Measurements from ENCODE around the gene ZNF438. TPM values are rescaled to one million over a fixed set of nuclear protein-coding genes. Genes with fewer than 3 reads are reported as not detected.
"Not testable (repeated sequence)": the region's sequence is repeated elsewhere in the genome, so short reads cannot be mapped to it uniquely, and the experiment has no call there.

Gene ZNF438
- total and polyA plus RNA-seq, 11 donors: 9.0 to 14.7 (median 13.2) TPM

DNA sequence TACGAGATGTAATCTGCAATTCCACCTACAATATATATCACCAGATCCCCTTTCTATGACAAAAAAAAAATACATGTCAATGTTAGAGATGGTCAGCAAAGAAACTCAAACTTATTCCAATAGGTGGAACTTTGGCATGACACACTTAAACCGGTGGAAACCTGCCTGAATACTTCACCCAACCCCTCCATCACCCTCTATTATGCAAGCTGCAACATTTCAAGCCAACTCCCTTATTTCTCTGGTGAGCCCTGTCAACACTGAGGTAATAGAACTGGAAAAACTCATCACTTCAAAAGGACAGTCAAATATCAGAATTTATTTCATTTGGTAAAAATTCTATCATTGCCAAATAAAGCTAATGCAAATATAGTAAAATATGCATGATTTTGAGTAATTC, 3.6 kb downstream of the ZNF438 start:
- H3K27ac ChIP-seq: peak overlapping the region in 3 of 12 donors; percentile 0 to 28 (median 7)
- H3K36me3 ChIP-seq: no peaks in the 10 kb centered on the region
- H3K9me3 ChIP-seq: no peaks in the 10 kb centered on the region
- TF ChIP-seq, protein P1, sequence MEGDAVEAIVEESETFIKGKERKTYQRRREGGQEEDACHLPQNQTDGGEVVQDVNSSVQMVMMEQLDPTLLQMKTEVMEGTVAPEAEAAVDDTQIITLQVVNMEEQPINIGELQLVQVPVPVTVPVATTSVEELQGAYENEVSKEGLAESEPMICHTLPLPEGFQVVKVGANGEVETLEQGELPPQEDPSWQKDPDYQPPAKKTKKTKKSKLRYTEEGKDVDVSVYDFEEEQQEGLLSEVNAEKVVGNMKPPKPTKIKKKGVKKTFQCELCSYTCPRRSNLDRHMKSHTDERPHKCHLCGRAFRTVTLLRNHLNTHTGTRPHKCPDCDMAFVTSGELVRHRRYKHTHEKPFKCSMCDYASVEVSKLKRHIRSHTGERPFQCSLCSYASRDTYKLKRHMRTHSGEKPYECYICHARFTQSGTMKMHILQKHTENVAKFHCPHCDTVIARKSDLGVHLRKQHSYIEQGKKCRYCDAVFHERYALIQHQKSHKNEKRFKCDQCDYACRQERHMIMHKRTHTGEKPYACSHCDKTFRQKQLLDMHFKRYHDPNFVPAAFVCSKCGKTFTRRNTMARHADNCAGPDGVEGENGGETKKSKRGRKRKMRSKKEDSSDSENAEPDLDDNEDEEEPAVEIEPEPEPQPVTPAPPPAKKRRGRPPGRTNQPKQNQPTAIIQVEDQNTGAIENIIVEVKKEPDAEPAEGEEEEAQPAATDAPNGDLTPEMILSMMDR (IDR thresholded peaks at IDR 0.05): no peak
- no peak for TF ChIP-seq POLR2A (IDR thresholded peaks at IDR 0.05)
- no peak overlapping the region for H3K4me3 ChIP-seq
- DNase-seq (no peak), ATAC-seq (no peak)
- H3K4me1 ChIP-seq: peaks cover 0 to 60% (median 33%) of the 10 kb centered on the region in 12 donors
- intact Hi-C loops (cut with DNase I): loop anchor here in 1 of 10 donors (5.0 kb wide), 1 partner anchor 36 kb away; no protein-coding TSS in a partner anchor
- 50 to 68% (median 60%) methylated on average over 2 of the region's 2 CpGs for WGBS, 4 donors
- no peaks in the 10 kb centered on the region for H3K27me3 ChIP-seq

DNA sequence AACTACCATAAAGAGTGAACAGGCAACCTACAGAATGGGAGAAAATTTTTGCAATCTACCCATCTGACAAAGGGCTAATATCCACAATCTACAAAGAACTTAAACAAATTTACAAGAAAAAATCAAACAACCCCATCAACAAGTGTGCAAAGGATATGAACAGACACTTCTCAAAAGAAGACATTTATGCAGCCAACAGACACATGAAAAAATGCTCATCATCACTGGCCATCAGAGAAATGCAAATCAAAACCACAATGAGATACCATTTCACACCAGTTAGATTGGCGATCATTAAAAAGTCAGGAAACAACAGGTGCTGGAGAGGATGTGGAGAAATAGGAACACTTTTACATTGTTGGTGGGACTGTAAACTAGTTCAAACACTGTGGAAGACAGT, 5.4 kb downstream of the ZNF438 start:
- not testable (repeated sequence) for H3K4me3 ChIP-seq, H3K9me3 ChIP-seq, H3K27ac ChIP-seq, H3K27me3 ChIP-seq, H3K36me3 ChIP-seq, ATAC-seq, DNase-seq
- WGBS, 4 donors: 91 to 97% (median 94%) methylated on average over 1 of the region's 1 CpG
- intact Hi-C loops (cut with DNase I): loop anchor here in 1 of 10 donors (5.0 kb wide), 1 partner anchor 34 kb away; no protein-coding TSS in a partner anchor
- peaks cover 0 to 54% (median 31%) of the 10 kb centered on the region in 12 donors for H3K4me1 ChIP-seq

DNA sequence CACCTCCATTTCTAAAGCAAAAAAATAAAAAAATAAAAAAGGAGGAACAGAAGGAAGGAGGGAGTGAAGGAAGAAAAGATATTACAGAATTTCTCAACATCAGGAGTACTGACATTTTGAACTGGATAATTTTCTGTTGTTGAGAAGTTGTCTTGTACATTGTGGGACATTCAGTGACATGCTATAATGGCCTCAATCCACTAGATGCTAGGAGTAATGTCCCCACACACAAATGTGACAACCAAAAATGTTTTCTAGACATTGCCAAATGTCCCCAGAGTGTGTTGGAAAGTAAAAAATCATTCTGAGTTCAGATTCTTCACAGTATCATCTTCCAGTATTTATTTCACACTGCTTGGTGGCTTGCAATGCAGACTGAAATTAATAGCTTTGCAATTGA, 6.5 kb downstream of the ZNF438 start:
- Histone ChIP-seq H3K36me3 (no peaks in the 10 kb centered on the region), H3K4me3 (no peak overlapping the region), H3K4me1 (peaks cover 0 to 54% (median 24%) of the 10 kb centered on the region in 12 donors), H3K27ac (peak overlapping the region in 8 of 12 donors; percentile 2 to 57 (median 30)), H3K9me3 (no peaks in the 10 kb centered on the region), H3K27me3 (no peaks in the 10 kb centered on the region)
- no peak for TF ChIP-seq POLR2A (IDR thresholded peaks at IDR 0.05)
- TF ChIP-seq, protein P1 (IDR thresholded peaks at IDR 0.05): peak in 1 of 12 donors; percentile 7
- DNase-seq: no peak
- ATAC-seq: no peak
- intact Hi-C loops (cut with DNase I): loop anchor here in 1 of 10 donors (5.0 kb wide), 1 partner anchor 33 kb away; no protein-coding TSS in a partner anchor

DNA sequence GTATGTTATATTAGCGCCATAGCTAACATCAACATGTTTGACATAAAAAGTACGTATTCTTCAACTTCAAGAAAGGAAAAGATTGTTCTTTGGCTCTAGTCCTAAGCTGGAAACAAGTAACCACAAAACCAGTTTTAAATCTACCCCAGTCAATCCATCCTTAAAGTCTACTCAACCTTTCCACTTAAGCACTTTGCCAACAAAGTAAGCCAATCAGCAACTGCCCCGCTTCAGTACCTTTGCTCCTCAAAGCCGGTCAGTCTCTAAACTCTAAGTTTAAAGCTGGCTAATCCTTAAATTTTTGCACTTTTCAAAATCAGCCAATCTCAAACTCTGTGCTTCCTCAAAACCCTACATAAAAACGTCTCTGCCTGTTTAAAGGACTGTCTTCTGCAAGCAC, 8.1 kb downstream of the ZNF438 start:
- TF ChIP-seq, protein P1 (IDR thresholded peaks at IDR 0.05): no peak
- TF ChIP-seq POLR2A (IDR thresholded peaks at IDR 0.05): no peak
- H3K9me3 ChIP-seq: no peaks in the 10 kb centered on the region
- no peaks in the 10 kb centered on the region for H3K27me3 ChIP-seq
- H3K36me3 ChIP-seq: no peaks in the 10 kb centered on the region
- H3K27ac ChIP-seq: no peak overlapping the region
- H3K4me3 ChIP-seq: no peak overlapping the region
- DNase-seq (no peak), ATAC-seq (no peak)
- 92 to 94% (median 93%) methylated on average over 5 of the region's 5 CpGs for WGBS, 4 donors
- peaks cover 0 to 54% (median 25%) of the 10 kb centered on the region in 12 donors for H3K4me1 ChIP-seq
- intact Hi-C loops (cut with DNase I): no loop called here

DNA sequence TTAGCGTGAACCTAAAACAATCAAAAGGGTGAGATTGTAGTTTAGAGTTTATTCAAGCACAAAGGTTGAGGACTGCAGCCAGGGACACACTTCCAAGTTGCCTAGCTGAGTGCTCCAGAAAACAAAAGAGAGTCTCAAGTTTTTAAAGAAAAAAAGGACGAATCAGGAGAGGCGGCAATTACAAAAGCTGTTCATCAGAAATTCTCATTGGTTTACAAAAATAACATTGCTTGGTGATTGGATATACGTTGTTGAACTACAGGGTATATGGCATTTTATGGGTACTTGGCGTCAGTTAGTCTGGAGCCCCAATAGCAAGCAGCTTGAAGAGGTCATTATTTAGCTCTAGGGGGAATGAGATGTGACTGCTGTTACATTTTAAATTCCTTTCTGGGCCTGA, 11.5 kb downstream of the ZNF438 start:
- Histone ChIP-seq H3K36me3 (no peaks in the 10 kb centered on the region), H3K4me1 (peaks cover 0 to 56% (median 31%) of the 10 kb centered on the region in 12 donors), H3K4me3 (no peak overlapping the region), H3K9me3 (no peaks in the 10 kb centered on the region), H3K27me3 (no peaks in the 10 kb centered on the region), H3K27ac (peak overlapping the region in 1 of 12 donors; percentile 8)
- WGBS, 4 donors: 72 to 83% (median 78%) methylated on average over 5 of the region's 5 CpGs
- intact Hi-C loops (cut with DNase I): no loop called here
- DNase-seq: no peak
- no peak for ATAC-seq
- no peak for TF ChIP-seq POLR2A (IDR thresholded peaks at IDR 0.05)
- TF ChIP-seq, protein P1 (IDR thresholded peaks at IDR 0.05): no peak
